Measurements from ENCODE around the gene TTBK1. TPM values are rescaled to one million over a fixed set of nuclear protein-coding genes. Genes with fewer than 3 reads are reported as not detected.

TTBK1 gene
- total and polyA plus RNA-seq, 2 of the 4 experiments (the other 2 are of a cell fraction), result 0.02 TPM; not detected in 1

DNA sequence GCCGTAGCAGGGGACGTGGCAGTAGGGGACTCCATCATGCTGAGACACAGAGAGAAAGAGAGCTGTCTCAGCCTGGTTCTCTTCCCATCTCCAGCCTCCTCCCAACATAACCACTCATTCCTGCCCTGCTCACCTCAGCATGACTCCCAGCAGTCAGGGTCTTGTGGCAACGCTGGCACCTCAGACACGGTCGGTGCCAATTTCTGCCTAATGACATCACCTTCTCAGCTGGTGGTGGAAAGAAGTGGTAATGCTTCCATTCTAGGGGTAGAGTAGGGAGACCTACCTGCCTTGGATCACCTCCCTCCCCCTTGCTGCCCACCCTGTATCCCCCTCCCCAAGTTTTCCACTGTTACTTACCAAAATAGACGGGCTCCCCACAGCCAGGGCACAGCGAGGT lies 62.8 kb downstream of the TTBK1 start:
- H3K27me3 ChIP-seq (ENCODE audit: control insufficient read depth, insufficient read depth, low read length), result peaks cover 48% of the 10 kb centered on the region
- no peak overlapping the region for H2BK5ac ChIP-seq (ENCODE audit: low read depth, low read length, poor library complexity, severe bottlenecking)
- no peak overlapping the region for H3K27ac ChIP-seq (ENCODE audit: insufficient read depth, low read length)
- H3K4me2 ChIP-seq (ENCODE audit: low read depth, low read length), result no peak overlapping the region
- no peaks in the 10 kb centered on the region for H3K9me3 ChIP-seq (ENCODE audit: control insufficient read depth, insufficient read depth, low read length)
- no peak overlapping the region for H3K4me3 ChIP-seq (ENCODE audit: insufficient read depth, low read depth, low read length)
- ChIA-PET CTCF (no interaction called here), POLR2A (ENCODE audit: unreplicated experiment) (no interaction called here)
- dilution Hi-C loops (cut with HindIII; ENCODE audit: low sequenced_read_pairs, unreplicated experiment) (no loop called here), in situ Hi-C loops (cut with MboI; ENCODE audit: low sequenced_read_pairs) (no loop called here), intact Hi-C loops (cut with micrococcal nuclease) (no loop called here)
- no peak overlapping the region for H4K5ac ChIP-seq (ENCODE audit: low read depth, low read length)
- H4K91ac ChIP-seq (ENCODE audit: insufficient read depth, low read depth, low read length), result no peak overlapping the region
- H2AK5ac ChIP-seq (ENCODE audit: low read depth, low read length), result no peak overlapping the region
- ATAC-seq (ENCODE audit: low read depth), result no peak
- TF ChIP-seq CHD1 (IDR thresholded peaks at IDR 0.05; ENCODE audit: low read depth, low read length) (no peak), RFX5 (IDR thresholded peaks at IDR 0.05; ENCODE audit: low read depth, low read length) (no peak), NFE2L2 (IDR thresholded peaks at IDR 0.05; ENCODE audit: low read depth, low read length) (no peak), POLR2A (IDR thresholded peaks at IDR 0.05; ENCODE audit: low read depth, low read length) (no peak), RCOR1 (IDR thresholded peaks at IDR 0.05; ENCODE audit: insufficient replicate concordance, low read length) (no peak), RAD21 (IDR thresholded peaks at IDR 0.05; ENCODE audit: low read length) (no peak), FOS (IDR thresholded peaks at IDR 0.05; ENCODE audit: low read depth, low read length) (no peak), SMC3 (IDR thresholded peaks at IDR 0.05; ENCODE audit: low read depth, low read length) (no peak), CEBPB (IDR thresholded peaks at IDR 0.05; ENCODE audit: low read depth, low read length) (no peak), MXI1 (IDR thresholded peaks at IDR 0.05; ENCODE audit: borderline replicate concordance, low read depth, low read length) (no peak), ELK1 (IDR thresholded peaks at IDR 0.05; ENCODE audit: borderline replicate concordance, low read depth, low read length) (no peak), MAFK (IDR thresholded peaks at IDR 0.05; ENCODE audit: low read depth, low read length) (no peak), BHLHE40 (IDR thresholded peaks at IDR 0.05; ENCODE audit: low read depth, low read length) (no peak), MAZ (IDR thresholded peaks at IDR 0.05; ENCODE audit: borderline replicate concordance, low read depth, low read length) (no peak)
- TF ChIP-seq, protein P1, sequence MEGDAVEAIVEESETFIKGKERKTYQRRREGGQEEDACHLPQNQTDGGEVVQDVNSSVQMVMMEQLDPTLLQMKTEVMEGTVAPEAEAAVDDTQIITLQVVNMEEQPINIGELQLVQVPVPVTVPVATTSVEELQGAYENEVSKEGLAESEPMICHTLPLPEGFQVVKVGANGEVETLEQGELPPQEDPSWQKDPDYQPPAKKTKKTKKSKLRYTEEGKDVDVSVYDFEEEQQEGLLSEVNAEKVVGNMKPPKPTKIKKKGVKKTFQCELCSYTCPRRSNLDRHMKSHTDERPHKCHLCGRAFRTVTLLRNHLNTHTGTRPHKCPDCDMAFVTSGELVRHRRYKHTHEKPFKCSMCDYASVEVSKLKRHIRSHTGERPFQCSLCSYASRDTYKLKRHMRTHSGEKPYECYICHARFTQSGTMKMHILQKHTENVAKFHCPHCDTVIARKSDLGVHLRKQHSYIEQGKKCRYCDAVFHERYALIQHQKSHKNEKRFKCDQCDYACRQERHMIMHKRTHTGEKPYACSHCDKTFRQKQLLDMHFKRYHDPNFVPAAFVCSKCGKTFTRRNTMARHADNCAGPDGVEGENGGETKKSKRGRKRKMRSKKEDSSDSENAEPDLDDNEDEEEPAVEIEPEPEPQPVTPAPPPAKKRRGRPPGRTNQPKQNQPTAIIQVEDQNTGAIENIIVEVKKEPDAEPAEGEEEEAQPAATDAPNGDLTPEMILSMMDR (conservative IDR thresholded peaks at IDR 0.05; ENCODE audit: low read depth, low read length), result no peak
- TF ChIP-seq, protein P2, sequence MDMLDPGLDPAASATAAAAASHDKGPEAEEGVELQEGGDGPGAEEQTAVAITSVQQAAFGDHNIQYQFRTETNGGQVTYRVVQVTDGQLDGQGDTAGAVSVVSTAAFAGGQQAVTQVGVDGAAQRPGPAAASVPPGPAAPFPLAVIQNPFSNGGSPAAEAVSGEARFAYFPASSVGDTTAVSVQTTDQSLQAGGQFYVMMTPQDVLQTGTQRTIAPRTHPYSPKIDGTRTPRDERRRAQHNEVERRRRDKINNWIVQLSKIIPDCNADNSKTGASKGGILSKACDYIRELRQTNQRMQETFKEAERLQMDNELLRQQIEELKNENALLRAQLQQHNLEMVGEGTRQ (IDR thresholded peaks at IDR 0.05; ENCODE audit: low read depth, low read length), result no peak
- no peak overlapping the region for H3K23ac ChIP-seq (ENCODE audit: low read depth, low read length)
- H2AFZ ChIP-seq (replicated peaks; ENCODE audit: low read length, poor library complexity), result no peak overlapping the region
- H2BK20ac ChIP-seq (ENCODE audit: low read depth, low read length), result no peak overlapping the region
- H3K18ac ChIP-seq (ENCODE audit: low read depth, low read length), result no peak overlapping the region
- H3K56ac ChIP-seq (ENCODE audit: extremely low read depth, insufficient read depth, low read length), result no peak overlapping the region
- no peak overlapping the region for H3K14ac ChIP-seq (replicated peaks; ENCODE audit: low read depth, low read length)
- H4K8ac ChIP-seq (ENCODE audit: low read depth in 2 of 2, low read length in 2 of 2), result no peak overlapping the region
- no TSS peak for BruUV-seq (replicated peaks)
- no peaks in the 10 kb centered on the region for H3K36me3 ChIP-seq (ENCODE audit: control insufficient read depth, insufficient read depth, low read length)
- no peaks in the 10 kb centered on the region; the same call in 1 of the 2 replicates for H4K20me1 ChIP-seq (ENCODE audit: insufficient read depth, low read length)
- DNase-seq, result no peak
- H2AK9ac ChIP-seq (replicated peaks; ENCODE audit: low read depth, low read length, poor library complexity), result no peak overlapping the region
- no peak overlapping the region for H2BK15ac ChIP-seq (ENCODE audit: low read depth, low read length)
- no peak overlapping the region for H3K9ac ChIP-seq (ENCODE audit: low read depth, low read length)
- H3K4ac ChIP-seq (ENCODE audit: low read depth, low read length), result no peak overlapping the region
- no peak overlapping the region for H2BK120ac ChIP-seq (ENCODE audit: low read depth, low read length)
- H3K4me1 ChIP-seq (ENCODE audit: control insufficient read depth, insufficient read depth, low read length), result no peaks in the 10 kb centered on the region; the same call in 1 of the 2 replicates
- WGBS, 2 experiments (ENCODE audit: extremely low coverage in 2 of 2, insufficient read length in 1 of 2), result no CpG with 5 or more reads among the region's 7 CpGs
- no peaks in the 10 kb centered on the region for H3K79me1 ChIP-seq (ENCODE audit: low read depth in 1 of 2, low read length in 2 of 2)
- no peaks in the 10 kb centered on the region for H3K9me1 ChIP-seq (ENCODE audit: insufficient read depth, low read length)
